ENCODE measurements around the gene TTC9B. TPM values are rescaled to one million over a fixed set of nuclear protein-coding genes. Genes with fewer than 3 reads are reported as not detected.
A peak's percentile ranks its signal among the peaks of the same experiment; 100 is the strongest.
"Not testable (repeated sequence)": the region's sequence is repeated elsewhere in the genome, so short reads cannot be mapped to it uniquely, and the experiment has no call there.

TTC9B gene
- polyA plus RNA-seq, 4 donors, result 0.21 to 2.6 TPM; not detected in 2

GRCh38 chr19:40225440-40226305 is 7.5 kb upstream of the TTC9B start:
- H3K4me1 ChIP-seq (ENCODE audit: control insufficient read depth in 3 of 3, insufficient read depth in 2 of 3, low read depth in 1 of 3, low read length in 2 of 3), result peaks cover 0 to 13% (median 0%) of the 10 kb centered on the region in 3 donors
- peak in 1 of 2 donors; percentile 21 for DNase-seq
- H3K9me3 ChIP-seq (ENCODE audit: control insufficient read depth in 2 of 2, insufficient read depth in 1 of 2, low read depth in 1 of 2, low read length in 1 of 2), result peaks cover 0 to 9% of the 10 kb centered on the region in 2 donors
- H3K27me3 ChIP-seq (ENCODE audit: control insufficient read depth in 3 of 3, insufficient read depth in 3 of 3, low read length in 3 of 3), result peaks cover 3 to 45% (median 12%) of the 10 kb centered on the region in 3 donors
- FAIRE-seq, result no peak
- no peaks in the 10 kb centered on the region for H3K36me3 ChIP-seq (ENCODE audit: control insufficient read depth in 3 of 3, insufficient read depth in 2 of 3, low read depth in 1 of 3, low read length in 3 of 3)
- H3K27ac ChIP-seq (ENCODE audit: low read depth in 1 of 3, low read length in 2 of 3), result no peak overlapping the region
- peak overlapping the region in 1 of 3 donors; percentile 30 for H3K4me3 ChIP-seq (ENCODE audit: low read depth in 1 of 3, low read length in 3 of 3)
- WGBS, 3 donors, result 29 to 34% (median 32%) methylated on average over 21 of the region's 21 CpGs

- peaks cover 0 to 9% of the 10 kb centered on the region in 2 donors for H3K9me3 ChIP-seq (ENCODE audit: control insufficient read depth in 2 of 2, insufficient read depth in 1 of 2, low read depth in 1 of 2, low read length in 1 of 2)
- DNase-seq (peak in 1 of 2 donors; percentile 43), FAIRE-seq (no peak)
- H3K27me3 ChIP-seq (ENCODE audit: control insufficient read depth in 3 of 3, insufficient read depth in 3 of 3, low read length in 3 of 3), result peaks cover 3 to 53% (median 12%) of the 10 kb centered on the region in 3 donors
- H3K4me3 ChIP-seq (ENCODE audit: low read depth in 1 of 3, low read length in 3 of 3), result no peak overlapping the region
- no peak overlapping the region for H3K27ac ChIP-seq (ENCODE audit: low read depth in 1 of 3, low read length in 2 of 3)
- H3K36me3 ChIP-seq (ENCODE audit: control insufficient read depth in 3 of 3, insufficient read depth in 2 of 3, low read depth in 1 of 3, low read length in 3 of 3), result no peaks in the 10 kb centered on the region
- WGBS, 3 donors, result 34 to 75% (median 47%) methylated on average over 32 of the region's 32 CpGs
- H3K4me1 ChIP-seq (ENCODE audit: control insufficient read depth in 3 of 3, insufficient read depth in 2 of 3, low read depth in 1 of 3, low read length in 2 of 3), result peaks cover 0 to 16% (median 0%) of the 10 kb centered on the region in 3 donors
These were observed 6.4 kb upstream of the TTC9B start for GRCh38 chr19:40224342-40225150.

- peaks cover 3 to 63% (median 12%) of the 10 kb centered on the region in 3 donors for H3K27me3 ChIP-seq (ENCODE audit: control insufficient read depth in 3 of 3, insufficient read depth in 3 of 3, low read length in 3 of 3)
These were observed 5.1 kb upstream of the TTC9B start for GRCh38 chr19:40223135-40223822.

GRCh38 chr19:40221858-40222619 is 3.9 kb upstream of the TTC9B start:
- Histone ChIP-seq H3K4me3 (ENCODE audit: low read depth in 1 of 3, low read length in 3 of 3) (no peak overlapping the region), H3K36me3 (ENCODE audit: control insufficient read depth in 3 of 3, insufficient read depth in 2 of 3, low read depth in 1 of 3, low read length in 3 of 3) (no peaks in the 10 kb centered on the region), H3K27me3 (ENCODE audit: control insufficient read depth in 3 of 3, insufficient read depth in 3 of 3, low read length in 3 of 3) (peaks cover 3 to 68% (median 20%) of the 10 kb centered on the region in 3 donors), H3K27ac (ENCODE audit: low read depth in 1 of 3, low read length in 2 of 3) (no peak overlapping the region), H3K9me3 (ENCODE audit: control insufficient read depth in 2 of 2, insufficient read depth in 1 of 2, low read depth in 1 of 2, low read length in 1 of 2) (peaks cover 0 to 7% of the 10 kb centered on the region in 2 donors), H3K4me1 (ENCODE audit: control insufficient read depth in 3 of 3, insufficient read depth in 2 of 3, low read depth in 1 of 3, low read length in 2 of 3) (peaks cover 0 to 24% (median 0%) of the 10 kb centered on the region in 3 donors)
- no peak for FAIRE-seq
- 68 to 70% (median 69%) methylated on average over 41 of the region's 41 CpGs for WGBS, 3 donors
- peak; percentile 88 to 90 for DNase-seq

More at GRCh38 chr19:40223135-40223822, 5.1 kb upstream of the TTC9B start:
- DNase-seq (peak; percentile 47 to 75), FAIRE-seq (no peak)
- Histone ChIP-seq H3K27ac (ENCODE audit: low read depth in 1 of 3, low read length in 2 of 3) (no peak overlapping the region), H3K9me3 (ENCODE audit: control insufficient read depth in 2 of 2, insufficient read depth in 1 of 2, low read depth in 1 of 2, low read length in 1 of 2) (peaks cover 0 to 9% of the 10 kb centered on the region in 2 donors), H3K4me3 (ENCODE audit: low read depth in 1 of 3, low read length in 3 of 3) (no peak overlapping the region), H3K4me1 (ENCODE audit: control insufficient read depth in 3 of 3, insufficient read depth in 2 of 3, low read depth in 1 of 3, low read length in 2 of 3) (peaks cover 0 to 20% (median 0%) of the 10 kb centered on the region in 3 donors), H3K36me3 (ENCODE audit: control insufficient read depth in 3 of 3, insufficient read depth in 2 of 3, low read depth in 1 of 3, low read length in 3 of 3) (no peaks in the 10 kb centered on the region)
- WGBS, 3 donors, result 16 to 24% (median 24%) methylated on average over 41 to 48 of the region's 48 CpGs

GRCh38 chr19:40220674-40221073 is 2.5 kb upstream of the TTC9B start:
- Histone ChIP-seq H3K36me3 (ENCODE audit: control insufficient read depth in 3 of 3, insufficient read depth in 2 of 3, low read depth in 1 of 3, low read length in 3 of 3) (no peaks in the 10 kb centered on the region), H3K27ac (ENCODE audit: low read depth in 1 of 3, low read length in 2 of 3) (no peak overlapping the region), H3K4me3 (ENCODE audit: low read depth in 1 of 3, low read length in 3 of 3) (no peak overlapping the region), H3K9me3 (ENCODE audit: control insufficient read depth in 2 of 2, insufficient read depth in 1 of 2, low read depth in 1 of 2, low read length in 1 of 2) (peaks cover 0 to 7% of the 10 kb centered on the region in 2 donors), H3K4me1 (ENCODE audit: control insufficient read depth in 3 of 3, insufficient read depth in 2 of 3, low read depth in 1 of 3, low read length in 2 of 3) (peaks cover 0 to 16% (median 0%) of the 10 kb centered on the region in 3 donors), H3K27me3 (ENCODE audit: control insufficient read depth in 3 of 3, insufficient read depth in 3 of 3, low read length in 3 of 3) (peaks cover 6 to 65% (median 18%) of the 10 kb centered on the region in 3 donors)
- FAIRE-seq, result no peak
- no peak for DNase-seq
- 76 to 86% (median 82%) methylated on average over 9 of the region's 9 CpGs for WGBS, 3 donors

- Histone ChIP-seq H3K4me1 (ENCODE audit: control insufficient read depth in 3 of 3, insufficient read depth in 2 of 3, low read depth in 1 of 3, low read length in 2 of 3) (peaks cover 0 to 16% (median 0%) of the 10 kb centered on the region in 3 donors), H3K9me3 (ENCODE audit: control insufficient read depth in 2 of 2, insufficient read depth in 1 of 2, low read depth in 1 of 2, low read length in 1 of 2) (peaks cover 0 to 7% of the 10 kb centered on the region in 2 donors), H3K27me3 (ENCODE audit: control insufficient read depth in 3 of 3, insufficient read depth in 3 of 3, low read length in 3 of 3) (peaks cover 6 to 59% (median 13%) of the 10 kb centered on the region in 3 donors), H3K36me3 (ENCODE audit: control insufficient read depth in 3 of 3, insufficient read depth in 2 of 3, low read depth in 1 of 3, low read length in 3 of 3) (no peaks in the 10 kb centered on the region), H3K27ac (ENCODE audit: low read depth in 1 of 3, low read length in 2 of 3) (peak overlapping the region in 1 of 3 donors; percentile 47), H3K4me3 (ENCODE audit: low read depth in 1 of 3, low read length in 3 of 3) (no peak overlapping the region)
- DNase-seq (peak; percentile 61 to 86), FAIRE-seq (no peak)
- WGBS, 3 donors, result 17 to 30% (median 28%) methylated on average over 8 of the region's 8 CpGs
These were observed 1.6 kb upstream of the TTC9B start for GRCh38 chr19:40219721-40220276.

GRCh38 chr19:40219029-40219428 is 845 bp upstream of the TTC9B start:
- DNase-seq; H3K4me3 ChIP-seq (ENCODE audit: low read depth in 1 of 3, low read length in 3 of 3); FAIRE-seq; H3K36me3 ChIP-seq (ENCODE audit: control insufficient read depth in 3 of 3, insufficient read depth in 2 of 3, low read depth in 1 of 3, low read length in 3 of 3); H3K9me3 ChIP-seq (ENCODE audit: control insufficient read depth in 2 of 2, insufficient read depth in 1 of 2, low read depth in 1 of 2, low read length in 1 of 2): not testable (repeated sequence)
- H3K27me3 ChIP-seq (ENCODE audit: control insufficient read depth in 3 of 3, insufficient read depth in 3 of 3, low read length in 3 of 3), result peaks cover 6 to 51% (median 11%) of the 10 kb centered on the region in 3 donors
- peak overlapping the region in 1 of 3 donors; percentile 47 for H3K27ac ChIP-seq (ENCODE audit: low read depth in 1 of 3, low read length in 2 of 3)
- 77 to 90% (median 87%) methylated on average over 4 of the region's 4 CpGs for WGBS, 3 donors
- peaks cover 0 to 16% (median 0%) of the 10 kb centered on the region in 3 donors for H3K4me1 ChIP-seq (ENCODE audit: control insufficient read depth in 3 of 3, insufficient read depth in 2 of 3, low read depth in 1 of 3, low read length in 2 of 3)
